MM.1S (cell line): Measurements from ENCODE around the gene MICALL2.

ENCODE experiments used
- DNase-seq: peaks from one replicate; pipeline ENCODE4 v3.0.0-alpha.2; 2015
- H2AFZ ChIP-seq: fragments of 300-600 bp; sonication (generic); 2 replicates; pipeline ENCODE4 v1.6.0; 2016; ENCODE audit warnings: antibody characterized with exemption, low read length
- H3F3A ChIP-seq: fragments of 300-600 bp; sonication (generic); 2 replicates; pipeline ENCODE4 v1.6.1; 2016; ENCODE audit warnings: mild to moderate bottlenecking, antibody characterized with exemption, low read length, moderate library complexity, mixed read lengths; ENCODE audit not compliant: insufficient read depth
- H3K27ac ChIP-seq: fragments of 300-600 bp; sonication (generic); 2 replicates; pipeline ENCODE4 v1.5.1; 2016; ENCODE audit warnings: mild to moderate bottlenecking, low read length
- H3K27me3 ChIP-seq: fragments of 300-600 bp; sonication (generic); replicated peaks from 2 replicates; pipeline ENCODE4 v1.6.0; 2016; ENCODE audit warnings: low read length; ENCODE audit not compliant: insufficient read depth
- H3K36me3 ChIP-seq: fragments of 300-600 bp; sonication (generic); replicated peaks from 2 replicates; pipeline ENCODE4 v1.6.1; 2016; ENCODE audit warnings: mild to moderate bottlenecking, low read length, mixed read lengths; ENCODE audit not compliant: insufficient read depth
- H3K4me1 ChIP-seq: fragments of 300-600 bp; sonication (generic); 2 replicates; pipeline ENCODE4 v1.6.1; 2016; ENCODE audit warnings: low read length, mixed read lengths
- H3K4me2 ChIP-seq: fragments of 300-600 bp; sonication (generic); 2 replicates; pipeline ENCODE4 v1.6.0; 2016; ENCODE audit warnings: low read depth, low read length
- H3K4me3 ChIP-seq: fragments of 300-600 bp; sonication (generic); 2 replicates; pipeline ENCODE4 v1.5.1; 2016; ENCODE audit warnings: low read length, mixed read lengths
- H3K79me2 ChIP-seq: fragments of 300-600 bp; sonication (generic); 2 replicates; pipeline ENCODE4 v1.6.1; 2016; ENCODE audit warnings: mixed run types, low read length, mixed read lengths
- H3K9ac ChIP-seq: fragments of 300-600 bp; sonication (generic); 2 replicates; pipeline ENCODE4 v1.6.1; 2016; ENCODE audit warnings: low read length, mixed read lengths
- H3K9me2 ChIP-seq: fragments of 300-600 bp; sonication (generic); replicated peaks from 2 replicates; pipeline ENCODE4 v1.6.1; 2016; ENCODE audit warnings: mild to moderate bottlenecking, low read length, mixed read lengths; ENCODE audit not compliant: insufficient read depth
- H3K9me3 ChIP-seq: fragments of 300-600 bp; sonication (generic); replicated peaks from 2 replicates; pipeline ENCODE4 v1.6.1; 2016; ENCODE audit warnings: mild to moderate bottlenecking, low read length, mixed read lengths; ENCODE audit not compliant: insufficient read depth
- H4K20me1 ChIP-seq: fragments of 300-600 bp; sonication (generic); 2 replicates; pipeline ENCODE4 v1.6.1; 2016; ENCODE audit warnings: mild to moderate bottlenecking, low read length, moderate library complexity, mixed read lengths; ENCODE audit not compliant: insufficient read depth
- CTCF ChIP-seq: fragments of 300-600 bp; sonication (generic); IDR thresholded peaks from 2 replicates; pipeline ENCODE4 v1.5.1; 2016; ENCODE audit warnings: antibody characterized with exemption, low read length, mixed read lengths
- EZH2 ChIP-seq: fragments of 300-600 bp; sonication (generic); optimal IDR thresholded peaks from 2 replicates; pipeline ENCODE3; 2017; ENCODE audit warnings: low read depth, mild to moderate bottlenecking, antibody characterized with exemption, low read length, mixed read lengths
- EZH2phosphoT487 ChIP-seq: fragments of 300-600 bp; sonication (generic); IDR thresholded peaks from 2 replicates; pipeline ENCODE4 v1.6.1; 2018; ENCODE audit warnings: antibody characterized with exemption, low read length

The MICALL2 gene

GRCh38 chr7:1495564-1496242 is 36.4 kb upstream of the MICALL2 start:
- Histone ChIP-seq H3K4me2 (no peak overlapping the region), H3K9me2 (no peaks in the 10 kb centered on the region), H3K9me3 (no peaks in the 10 kb centered on the region), H4K20me1 (no peaks in the 10 kb centered on the region), H2AFZ (no peak overlapping the region), H3F3A (no peaks in the 10 kb centered on the region), H3K9ac (no peak overlapping the region), H3K79me2 (peaks cover 4% of the 10 kb centered on the region), H3K27ac (no peak overlapping the region), H3K4me3 (no peak overlapping the region), H3K36me3 (no peaks in the 10 kb centered on the region; the same call in 1 of the 2 replicates), H3K4me1 (no peaks in the 10 kb centered on the region), H3K27me3 (no peaks in the 10 kb centered on the region)
- no peak for DNase-seq
- TF ChIP-seq CTCF (no peak), EZH2phosphoT487 (no peak), EZH2 (no peak)

GRCh38 chr7:1494866-1495563 is 35.7 kb upstream of the MICALL2 start:
- no peak overlapping the region for H3K27ac ChIP-seq
- no peak overlapping the region for H3K9ac ChIP-seq
- H2AFZ ChIP-seq = no peak overlapping the region
- no peak for DNase-seq
- no peaks in the 10 kb centered on the region for H4K20me1 ChIP-seq
- H3K4me3 ChIP-seq = no peak overlapping the region
- H3F3A ChIP-seq = no peaks in the 10 kb centered on the region
- H3K79me2 ChIP-seq = no peaks in the 10 kb centered on the region
- H3K4me1 ChIP-seq = no peaks in the 10 kb centered on the region
- no peaks in the 10 kb centered on the region for H3K27me3 ChIP-seq
- TF ChIP-seq EZH2phosphoT487 = no peak
- TF ChIP-seq EZH2 = no peak
- no peak for TF ChIP-seq CTCF
- no peaks in the 10 kb centered on the region; the same call in 1 of the 2 replicates for H3K36me3 ChIP-seq
- no peak overlapping the region for H3K4me2 ChIP-seq
- no peaks in the 10 kb centered on the region for H3K9me2 ChIP-seq
- H3K9me3 ChIP-seq = no peaks in the 10 kb centered on the region

GRCh38 chr7:1494447-1494846 is 35.2 kb upstream of the MICALL2 start:
- Histone ChIP-seq H3K27ac (no peak overlapping the region), H3K27me3 (no peaks in the 10 kb centered on the region), H3K4me3 (no peak overlapping the region), H3F3A (no peaks in the 10 kb centered on the region), H3K9me2 (no peaks in the 10 kb centered on the region), H4K20me1 (no peaks in the 10 kb centered on the region), H3K4me2 (no peak overlapping the region), H3K9ac (no peak overlapping the region), H3K79me2 (no peaks in the 10 kb centered on the region), H3K4me1 (no peaks in the 10 kb centered on the region), H2AFZ (no peak overlapping the region), H3K36me3 (no peaks in the 10 kb centered on the region), H3K9me3 (no peaks in the 10 kb centered on the region)
- no peak for DNase-seq
- TF ChIP-seq EZH2phosphoT487 (no peak), CTCF (no peak)
